ENCODE measurements around the gene RAD51B. TPM values are rescaled to one million over a fixed set of nuclear protein-coding genes. Genes with fewer than 3 reads are reported as not detected.

RAD51B gene
- total RNA-seq, 1 experiment from 2014 or later: 10.8 TPM

- no peak for ATAC-seq
- no peaks in the 10 kb centered on the region for H3K36me3 ChIP-seq (ENCODE audit: low read depth, low read length)
- no peaks in the 10 kb centered on the region for H3K9me3 ChIP-seq (ENCODE audit: low read length)
- H3K4me1 ChIP-seq (ENCODE audit: insufficient read depth, low read length): peaks cover 17% of the 10 kb centered on the region
- H3F3A ChIP-seq (ENCODE audit: low read length, unreplicated experiment): no peaks in the 10 kb centered on the region
- no peaks in the 10 kb centered on the region for H3K27me3 ChIP-seq (ENCODE audit: low read length)
- H4K20me1 ChIP-seq (ENCODE audit: low read length): no peaks in the 10 kb centered on the region
- no peaks in the 10 kb centered on the region for H3K79me2 ChIP-seq (ENCODE audit: low read length)
- no peak overlapping the region for H3K27ac ChIP-seq (ENCODE audit: low read length)
- H2AFZ ChIP-seq (ENCODE audit: low read length): no peak overlapping the region
- ChIA-PET POLR2A (ENCODE audit: unreplicated experiment) (no interaction called here), CTCF (no interaction called here)
- intact Hi-C loops (cut with micrococcal nuclease): no loop called here
- no TSS peak for BruUV-seq (replicated peaks)
- TF ChIP-seq EZH2 (IDR thresholded peaks at IDR 0.05; ENCODE audit: low read length, unreplicated experiment) (no peak), CTCF (conservative IDR thresholded peaks at IDR 0.05; ENCODE audit: low read depth, low read length) (no peak), EZH2phosphoT487 (IDR thresholded peaks at IDR 0.05; ENCODE audit: borderline replicate concordance, low read length) (no peak)
- no peak overlapping the region for H3K4me2 ChIP-seq (ENCODE audit: low read length)
- H3K9ac ChIP-seq (ENCODE audit: low read length): no peak overlapping the region
- H3K9me2 ChIP-seq (replicated peaks; ENCODE audit: low read length): no peaks in the 10 kb centered on the region
- H3K4me3 ChIP-seq (ENCODE audit: low read length): no peak overlapping the region
- no peak for DNase-seq
These were observed 440.5 kb downstream of the RAD51B start for GRCh38 chr14:68260121-68260520.

GRCh38 chr14:68261092-68261842 is 441.7 kb downstream of the RAD51B start:
- no peaks in the 10 kb centered on the region for H4K20me1 ChIP-seq (ENCODE audit: low read length)
- no peak for DNase-seq
- H3K9me2 ChIP-seq (replicated peaks; ENCODE audit: low read length): no peaks in the 10 kb centered on the region
- no peaks in the 10 kb centered on the region for H3K27me3 ChIP-seq (ENCODE audit: low read length)
- no peak overlapping the region for H3K4me3 ChIP-seq (ENCODE audit: low read length)
- no peak overlapping the region for H3K4me2 ChIP-seq (ENCODE audit: low read length)
- H3K36me3 ChIP-seq (ENCODE audit: low read depth, low read length): no peaks in the 10 kb centered on the region
- no peak overlapping the region for H2AFZ ChIP-seq (ENCODE audit: low read length)
- no peaks in the 10 kb centered on the region for H3K79me2 ChIP-seq (ENCODE audit: low read length)
- no peaks in the 10 kb centered on the region for H3K9me3 ChIP-seq (ENCODE audit: low read length)
- no peaks in the 10 kb centered on the region for H3F3A ChIP-seq (ENCODE audit: low read length, unreplicated experiment)
- intact Hi-C loops (cut with micrococcal nuclease): no loop called here
- peaks cover 5% of the 10 kb centered on the region for H3K4me1 ChIP-seq (ENCODE audit: insufficient read depth, low read length)
- ATAC-seq: no peak
- H3K27ac ChIP-seq (ENCODE audit: low read length): no peak overlapping the region
- no TSS peak for BruUV-seq (replicated peaks)
- POLR2A ChIA-PET (ENCODE audit: unreplicated experiment): no interaction called here
- TF ChIP-seq EZH2 (IDR thresholded peaks at IDR 0.05; ENCODE audit: low read length, unreplicated experiment) (no peak), EZH2phosphoT487 (IDR thresholded peaks at IDR 0.05; ENCODE audit: borderline replicate concordance, low read length) (no peak), CTCF (conservative IDR thresholded peaks at IDR 0.05; ENCODE audit: low read depth, low read length) (no peak)
- no peak overlapping the region for H3K9ac ChIP-seq (ENCODE audit: low read length)
- CTCF ChIA-PET: no interaction called here

GRCh38 chr14:68262567-68262966 is 443.0 kb downstream of the RAD51B start:
- Histone ChIP-seq H3K79me2 (ENCODE audit: low read length) (no peaks in the 10 kb centered on the region), H3F3A (ENCODE audit: low read length, unreplicated experiment) (no peaks in the 10 kb centered on the region), H3K36me3 (ENCODE audit: low read depth, low read length) (no peaks in the 10 kb centered on the region), H3K27me3 (ENCODE audit: low read length) (no peaks in the 10 kb centered on the region), H3K4me1 (ENCODE audit: insufficient read depth, low read length) (no peaks in the 10 kb centered on the region), H3K4me3 (ENCODE audit: low read length) (no peak overlapping the region), H2AFZ (ENCODE audit: low read length) (no peak overlapping the region), H3K9ac (ENCODE audit: low read length) (no peak overlapping the region), H4K20me1 (ENCODE audit: low read length) (no peaks in the 10 kb centered on the region), H3K9me2 (replicated peaks; ENCODE audit: low read length) (no peaks in the 10 kb centered on the region), H3K4me2 (ENCODE audit: low read length) (no peak overlapping the region), H3K9me3 (ENCODE audit: low read length) (no peaks in the 10 kb centered on the region), H3K27ac (ENCODE audit: low read length) (no peak overlapping the region)
- no TSS peak for BruUV-seq (replicated peaks)
- CTCF ChIA-PET: no interaction called here
- POLR2A ChIA-PET (ENCODE audit: unreplicated experiment): no interaction called here
- TF ChIP-seq EZH2 (IDR thresholded peaks at IDR 0.05; ENCODE audit: low read length, unreplicated experiment) (no peak), EZH2phosphoT487 (IDR thresholded peaks at IDR 0.05; ENCODE audit: borderline replicate concordance, low read length) (no peak), CTCF (conservative IDR thresholded peaks at IDR 0.05; ENCODE audit: low read depth, low read length) (no peak)
- no peak for DNase-seq
- intact Hi-C loops (cut with micrococcal nuclease): no loop called here
- ATAC-seq: no peak

Data from PC-3 (cell line).